Hepatocyte (in vitro differentiated cells): ENCODE results near the gene PITPNB.

Source experiments
- EZH2 ChIP-seq: fragments of 200-600 bp; sonication (generic); IDR thresholded peaks from 2 replicates; pipeline ENCODE4 v1.6.1; 2016; ENCODE audit warnings: antibody characterized with exemption, mild to moderate bottlenecking, borderline replicate concordance
- EZH2phosphoT487 ChIP-seq: fragments of 200-600 bp; sonication (generic); IDR thresholded peaks from one replicate; pipeline ENCODE4 v1.6.1; 2018; ENCODE audit warnings: antibody characterized with exemption, mild to moderate bottlenecking, low read depth, moderate library complexity; ENCODE audit not compliant: unreplicated experiment, severe bottlenecking

DNA sequence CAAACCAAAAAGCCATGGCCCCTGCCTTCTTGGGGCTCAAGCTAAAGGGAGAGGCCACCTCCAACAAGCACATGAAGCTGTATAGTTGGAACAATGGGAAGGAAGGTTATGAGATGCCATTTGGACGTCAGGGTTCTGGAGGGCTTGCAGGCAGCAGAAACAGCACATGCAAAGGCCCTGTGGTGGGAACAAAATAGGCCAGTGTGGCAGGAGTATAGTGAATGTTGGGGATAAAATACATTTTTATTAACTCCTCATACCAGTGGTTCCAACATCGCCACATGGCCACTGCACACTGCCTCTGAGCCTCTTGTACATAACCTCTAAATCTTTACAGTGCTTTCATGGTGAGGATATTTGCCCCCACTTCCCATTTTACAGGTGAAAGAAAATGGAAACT is 85.3 kb downstream of the PITPNB start:
- TF ChIP-seq EZH2 = no peak
- TF ChIP-seq EZH2phosphoT487 = no peak
